K562 (cell line): ENCODE results near the gene PARP14. TPM values are rescaled to one million over a fixed set of nuclear protein-coding genes. Genes with fewer than 3 reads are reported as not detected.

Experiments
- ATAC-seq: fragments of 200-7000 bp; cut with Tn5 transposase; 3 replicates; pipeline ENCODE4 v1.9.1; 2020; ENCODE audit warnings: moderate library complexity
- BruUV-seq: library from RNA; stranded (reverse); fragments of 400-500 nt; replicated peaks from 2 replicates; lab custom pipeline; 2021; lab: Mats Ljungman, UMichigan
- CTCF ChIA-PET: fragments of 300-600 bp; formaldehyde crosslinking; extraction: SDS; loops from one replicate; lab custom pipeline; 2021; ENCODE audit warnings: low intra/inter-chr PET ratio; lab: Yijun Ruan, JAX
- POLR2A ChIA-PET: fragments of 300-600, 350-650 bp; sonication (Branson Sonifier 250); formaldehyde crosslinking; extraction: SDS; loops from one replicate; lab custom pipeline; 2021; ENCODE audit warnings: antibody characterized with exemption, inconsistent platforms; lab: Yijun Ruan, JAX
- DNase-seq, 4 experiments: peaks; one replicate each; pipeline versions ENCODE4 v3.0.0 to v3.0.0-alpha.2; 2011 to 2018; ENCODE audit warnings: low spot score in 3 of 4, mixed read lengths in 3 of 4; ENCODE audit errors: extremely low read depth in 1 of 4
- FAIRE-seq: peaks from 2 replicates; lab custom pipeline; 2011; peaks lifted over from hg19 to GRCh38; lab: Jason Lieb, UNC
- H2AFZ ChIP-seq: 2 replicates; pipeline ENCODE4 v1.6.0; 2011; ENCODE audit warnings: low read depth, low read length, control low read depth, inconsistent platforms
- H3K27ac ChIP-seq: fragments of 200-600 bp; 3 replicates; pipeline ENCODE4 v1.8.0; 2011; ENCODE audit warnings: low read depth, mild to moderate bottlenecking, control low read depth, inconsistent platforms, low read length, moderate library complexity, mixed read lengths; ENCODE audit errors: extremely low read depth
- H3K27me3 ChIP-seq, 2 experiments: fragments of 300-600 bp in 1 of 2; 2 replicates in 1 of 2; 3 replicates in 1 of 2; pipeline versions ENCODE4 v1.6.0 to v1.8.0; 2011; ENCODE audit warnings: inconsistent platforms in 2 of 2, low read length in 2 of 2, mild to moderate bottlenecking in 1 of 2, mixed read lengths in 1 of 2, moderate library complexity in 1 of 2; ENCODE audit not compliant: control insufficient read depth in 2 of 2, insufficient read depth in 2 of 2
- H3K36me3 ChIP-seq: fragments of 300-600 bp; 3 replicates; pipeline ENCODE4 v1.8.0; 2011; ENCODE audit warnings: mild to moderate bottlenecking, low read length, inconsistent platforms; ENCODE audit not compliant: control insufficient read depth, insufficient read depth
- H3K4me1 ChIP-seq, 2 experiments: fragments of 200-600 bp in 1 of 2; replicated peaks in 1 of 2; 2 replicates in 1 of 2; 3 replicates in 1 of 2; pipeline versions ENCODE4 v1.5.1 to v1.8.0; 2011; ENCODE audit warnings: inconsistent platforms in 2 of 2, low read length in 2 of 2, mild to moderate bottlenecking in 1 of 2, mixed read lengths in 1 of 2, moderate library complexity in 1 of 2; ENCODE audit not compliant: control insufficient read depth in 2 of 2, insufficient read depth in 2 of 2
- H3K4me2 ChIP-seq: 2 replicates; pipeline ENCODE4 v1.6.1; 2011; ENCODE audit warnings: low read length, control low read depth, inconsistent platforms, mixed read lengths; ENCODE audit not compliant: insufficient read depth
- H3K4me3 ChIP-seq: fragments of 200-600 bp; sonication (generic), shearing (Covaris generic); 2 replicates; pipeline ENCODE4 v1.5.1; 2016; ENCODE audit warnings: control low read depth, inconsistent platforms
- H3K79me2 ChIP-seq: fragments of 200-600 bp; 3 replicates; pipeline ENCODE4 v1.8.0; 2011; ENCODE audit warnings: low read length, inconsistent platforms; ENCODE audit not compliant: control insufficient read depth, insufficient read depth
- H3K9ac ChIP-seq, 2 experiments: 2 replicates each; pipeline versions ENCODE4 v1.6.0 to v1.6.1; 2011; ENCODE audit warnings: low read depth in 2 of 2, low read length in 2 of 2, control low read depth in 1 of 2, inconsistent platforms in 1 of 2, mild to moderate bottlenecking in 1 of 2, mixed read lengths in 1 of 2; ENCODE audit not compliant: insufficient read depth in 1 of 2
- H3K9me1 ChIP-seq: one replicate; pipeline ENCODE4 v1.6.0; 2011; ENCODE audit warnings: inconsistent platforms, mild to moderate bottlenecking, low read length, moderate library complexity; ENCODE audit not compliant: control insufficient read depth, insufficient read depth
- H3K9me3 ChIP-seq: replicated peaks from 2 replicates; pipeline ENCODE4 v1.5.1; 2011; ENCODE audit warnings: low read depth, low read length, inconsistent platforms; ENCODE audit not compliant: control insufficient read depth, insufficient read depth
- H4K20me1 ChIP-seq: replicated peaks from 2 replicates; pipeline ENCODE4 v1.6.1; 2011; ENCODE audit warnings: low read length, inconsistent platforms, mixed read lengths; ENCODE audit not compliant: control insufficient read depth, insufficient read depth
- JUND ChIP-seq, 2 experiments: IDR thresholded peaks; 2 replicates in 1 of 2; 3 replicates in 1 of 2; pipeline ENCODE4 v1.6.1; 2011; ENCODE audit warnings: borderline replicate concordance in 2 of 2, low read depth in 2 of 2, low read length in 2 of 2, improper control_type of control experiment in 1 of 2, missing biosample characterization in 1 of 2, missing genetic modification characterization in 1 of 2, missing genetic modification reagents in 1 of 2
- MNT ChIP-seq, 2 experiments: fragments of 450-650 bp; conservative IDR thresholded peaks; 2 replicates each; pipeline ENCODE4 v1.6.1; 2017; ENCODE audit warnings: mild to moderate bottlenecking in 2 of 2, moderate library complexity in 2 of 2
- TCF7 ChIP-seq: sonication (generic); IDR thresholded peaks from 2 replicates; pipeline ENCODE4 v1.6.1; 2016; ENCODE audit warnings: antibody characterized with exemption, borderline replicate concordance
- ZNF395 ChIP-seq: fragments of 200-800 bp; sonication (Bioruptor generic); IDR thresholded peaks from 2 replicates; pipeline ENCODE4 v1.6.1; 2017; ENCODE audit warnings: missing genetic modification characterization, missing compliant biosample characterization
- WGBS: fragments of 100-300 bp; shearing (Covaris generic); methylation state at CpG from one replicate; pipeline ENCODE4 v1.1.6; 2016; ENCODE audit warnings: low coverage, mixed read lengths; ENCODE audit not compliant: insufficient coverage; ENCODE audit errors: missing lambda C conversion rate; 5-methylcytosine and 5-hydroxymethylcytosine counted together
- in situ Hi-C: fragments of 300-500 bp; cut with MboI; formaldehyde crosslinking; loops from 4 replicates; pipeline ENCODE4 v1.15.0; 2018; ENCODE audit warnings: inconsistent platforms, mixed read lengths
- intact Hi-C: fragments of 100-400 bp; cut with micrococcal nuclease; formaldehyde crosslinking; loops from 2 replicates; pipeline ENCODE4 v1.14.2; 2022
- polyA plus RNA-seq, 8 experiments: library from polyadenylated mRNA; depleted of rRNA in 4 of 8; stranded (reverse) in 5 of 8; unstranded in 3 of 8; fragments of >200 nt; fragmentation: Nextera tagmentation in 2 of 8; fragmentation: Illumina TruSeq in 1 of 8; extraction: Ambion mirVana in 2 of 8; extraction: Trizol in 1 of 8; gene quantifications; 2 replicates each; pipeline versions ENCODE4 v1.2.1 to v1.2.3, GENCODE V29; 2011 to 2014; ENCODE audit warnings: inconsistent platforms in 1 of 8, missing spikeins in 1 of 8
- total RNA-seq, 7 experiments: library from RNA; depleted of rRNA in 6 of 7; stranded (reverse); fragments of >200 nt in 6 of 7; fragmentation: Illumina TruSeq in 2 of 7; extraction: Trizol in 2 of 7; gene quantifications; 2 replicates each; pipeline versions ENCODE4 v1.2.1 to v1.2.3, GENCODE V29; 2011 to 2021; ENCODE audit warnings: low replicate concordance in 1 of 7
- TF ChIP-seq, protein P1 (sequence below): fragments of 250-450 bp; sonication (Bioruptor Pico); IDR thresholded peaks from 2 replicates; pipeline ENCODE4 v1.8.0; 2022; ENCODE audit warnings: inconsistent platforms
- TF ChIP-seq, protein P2 (sequence below): fragments of 450-650 bp; IDR thresholded peaks from 2 replicates; pipeline ENCODE4 v1.6.1; 2016; ENCODE audit warnings: missing biosample characterization, missing genetic modification characterization

PARP14 gene
- total and polyA plus RNA-seq, 9 of the 15 experiments (the other 6 are each of a cell fraction or from before 2014, with no cell fraction given), result 3.1 to 14.4 (median 9.0) TPM

- ChIA-PET CTCF (no interaction called here), POLR2A (no interaction called here)
- FAIRE-seq (no peak), DNase-seq (no peak), ATAC-seq (no peak)
- no peak overlapping the region for H3K9ac ChIP-seq
- no peaks in the 10 kb centered on the region for H3K4me1 ChIP-seq
- H3K4me3 ChIP-seq, result no peak overlapping the region
- H2AFZ ChIP-seq, result no peak overlapping the region
- no peaks in the 10 kb centered on the region for H3K36me3 ChIP-seq
- in situ Hi-C loops (no loop called here), intact Hi-C loops (no loop called here)
- no peaks in the 10 kb centered on the region; the same call in 1 of the 2 replicates for H3K9me3 ChIP-seq
- no peaks in the 10 kb centered on the region for H3K27me3 ChIP-seq
- 50% methylated on average over 14 of the region's 14 CpGs for WGBS
- BruUV-seq, result no TSS peak
- H3K4me2 ChIP-seq, result no peak overlapping the region
- no peaks in the 10 kb centered on the region for H4K20me1 ChIP-seq
- no peaks in the 10 kb centered on the region for H3K79me2 ChIP-seq
- no peak overlapping the region for H3K27ac ChIP-seq
- H3K9me1 ChIP-seq, result no peaks in the 10 kb centered on the region
- TF ChIP-seq MNT (conservative IDR thresholded peaks at IDR 0.05), result no peak
- no peak for TF ChIP-seq TCF7
- TF ChIP-seq JUND (IDR thresholded peaks at IDR 0.05; ENCODE audit: borderline replicate concordance, low read depth, low read length), result no peak
- TF ChIP-seq JUND (tag; IDR thresholded peaks at IDR 0.05; ENCODE audit: borderline replicate concordance, low read depth, low read length), result no peak
- TF ChIP-seq, protein P1, sequence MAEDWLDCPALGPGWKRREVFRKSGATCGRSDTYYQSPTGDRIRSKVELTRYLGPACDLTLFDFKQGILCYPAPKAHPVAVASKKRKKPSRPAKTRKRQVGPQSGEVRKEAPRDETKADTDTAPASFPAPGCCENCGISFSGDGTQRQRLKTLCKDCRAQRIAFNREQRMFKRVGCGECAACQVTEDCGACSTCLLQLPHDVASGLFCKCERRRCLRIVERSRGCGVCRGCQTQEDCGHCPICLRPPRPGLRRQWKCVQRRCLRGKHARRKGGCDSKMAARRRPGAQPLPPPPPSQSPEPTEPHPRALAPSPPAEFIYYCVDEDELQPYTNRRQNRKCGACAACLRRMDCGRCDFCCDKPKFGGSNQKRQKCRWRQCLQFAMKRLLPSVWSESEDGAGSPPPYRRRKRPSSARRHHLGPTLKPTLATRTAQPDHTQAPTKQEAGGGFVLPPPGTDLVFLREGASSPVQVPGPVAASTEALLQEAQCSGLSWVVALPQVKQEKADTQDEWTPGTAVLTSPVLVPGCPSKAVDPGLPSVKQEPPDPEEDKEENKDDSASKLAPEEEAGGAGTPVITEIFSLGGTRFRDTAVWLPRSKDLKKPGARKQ (CRISPR knock-in tag), result no peak
- TF ChIP-seq ZNF395 (CRISPR knock-in tag), result no peak
- TF ChIP-seq, protein P2, sequence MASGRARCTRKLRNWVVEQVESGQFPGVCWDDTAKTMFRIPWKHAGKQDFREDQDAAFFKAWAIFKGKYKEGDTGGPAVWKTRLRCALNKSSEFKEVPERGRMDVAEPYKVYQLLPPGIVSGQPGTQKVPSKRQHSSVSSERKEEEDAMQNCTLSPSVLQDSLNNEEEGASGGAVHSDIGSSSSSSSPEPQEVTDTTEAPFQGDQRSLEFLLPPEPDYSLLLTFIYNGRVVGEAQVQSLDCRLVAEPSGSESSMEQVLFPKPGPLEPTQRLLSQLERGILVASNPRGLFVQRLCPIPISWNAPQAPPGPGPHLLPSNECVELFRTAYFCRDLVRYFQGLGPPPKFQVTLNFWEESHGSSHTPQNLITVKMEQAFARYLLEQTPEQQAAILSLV (tag), result no peak
Measured at GRCh38 chr3:122660297-122660974, 20.2 kb upstream of the PARP14 start.
